ENCODE data around the gene HAS3. TPM values are rescaled to one million over a fixed set of nuclear protein-coding genes. Genes with fewer than 3 reads are reported as not detected.
"Not testable (repeated sequence)": the region's sequence is repeated elsewhere in the genome, so short reads cannot be mapped to it uniquely, and the experiment has no call there.

Gene HAS3
- total and polyA plus RNA-seq, 8 donors, result 0.69 to 3.9 (median 1.0) TPM

GRCh38 chr16:69131839-69132423 lies 26.5 kb downstream of the HAS3 start:
- intact Hi-C loops (cut with DNase I), result no loop called here
- WGBS, 2 donors, result 1% methylated on average over 36 to 53 of the region's 53 CpGs
- Histone ChIP-seq H3K4me1 (peaks cover 7 to 22% (median 15%) of the 10 kb centered on the region in 3 donors), H3K27me3 (no peaks in the 10 kb centered on the region), H3K4me3 (peak overlapping the region; percentile 55 to 84 (median 74)), H3K36me3 (no peaks in the 10 kb centered on the region), H3K27ac (peak overlapping the region; percentile 31 to 84 (median 76)), H3K9me3 (no peaks in the 10 kb centered on the region)
- no peak for TF ChIP-seq CTCF (IDR thresholded peaks at IDR 0.05)
- ATAC-seq, result peak; percentile 62 to 83 (median 76)
- no peak for FAIRE-seq
- peak; percentile 70 to 86 (median 84) for DNase-seq

- no peak for TF ChIP-seq CTCF (IDR thresholded peaks at IDR 0.05)
- H3K27me3 ChIP-seq, result no peaks in the 10 kb centered on the region
- DNase-seq (peak; percentile 81 to 94 (median 86)), FAIRE-seq (no peak), ATAC-seq (peak; percentile 92 to 97 (median 94))
- no peaks in the 10 kb centered on the region for H3K9me3 ChIP-seq
- H3K27ac ChIP-seq, result peak within 1 kb of the TSS; percentile 31 to 84 (median 76)
- peaks cover 7 to 22% (median 15%) of the 10 kb centered on the region in 3 donors for H3K4me1 ChIP-seq
- intact Hi-C loops (cut with DNase I), result no loop called here
- no peaks in the 10 kb centered on the region for H3K36me3 ChIP-seq
- peak within 1 kb of the TSS; percentile 55 to 84 (median 74) for H3K4me3 ChIP-seq
- WGBS, 2 donors, result 0 to 1% methylated on average over 61 to 78 of the region's 78 CpGs
Observed at GRCh38 chr16:69132424-69133252, 27.2 kb downstream of the HAS3 start, which contains the start of the genes CHTF8 and UTP4. CHTF8 (minus strand) TSS chr16:69132588; CDS start chr16:69121458, 11,130 bp downstream. UTP4 (plus strand) TSS chr16:69132649; CDS start chr16:69133460, 811 bp downstream.

GRCh38 chr16:69133373-69133954 lies 28.0 kb downstream of the HAS3 start:
- Histone ChIP-seq H3K9me3 (no peaks in the 10 kb centered on the region), H3K27ac (no peak overlapping the region), H3K27me3 (no peaks in the 10 kb centered on the region), H3K4me1 (peaks cover 7 to 22% (median 15%) of the 10 kb centered on the region in 3 donors), H3K36me3 (peaks cover 0 to 3% (median under 1%) of the 10 kb centered on the region in 3 donors), H3K4me3 (peak overlapping the region; percentile 55 to 84 (median 74))
- DNase-seq (no peak), FAIRE-seq (no peak), ATAC-seq (no peak)
- intact Hi-C loops (cut with DNase I), result no loop called here
- WGBS, 2 donors, result 14 to 15% methylated on average over 5 of the region's 5 CpGs
- TF ChIP-seq CTCF (IDR thresholded peaks at IDR 0.05), result no peak

- intact Hi-C loops (cut with DNase I), result no loop called here
- Histone ChIP-seq H3K4me3 (no peak overlapping the region), H3K9me3 (no peaks in the 10 kb centered on the region), H3K27me3 (no peaks in the 10 kb centered on the region), H3K27ac (no peak overlapping the region), H3K4me1 (peaks cover 3 to 9% (median 4%) of the 10 kb centered on the region in 3 donors), H3K36me3 (peaks cover 0 to 20% (median 3%) of the 10 kb centered on the region in 3 donors)
- no peak for DNase-seq
- no peak for TF ChIP-seq CTCF (IDR thresholded peaks at IDR 0.05)
- WGBS, 2 donors, result 78 to 80% methylated on average over 2 of the region's 2 CpGs
- no peak for ATAC-seq
- FAIRE-seq, result no peak
Observed at GRCh38 chr16:69138608-69139007, 33.2 kb downstream of the HAS3 start.

GRCh38 chr16:69139464-69139863 lies 34.0 kb downstream of the HAS3 start:
- FAIRE-seq; H3K4me3 ChIP-seq; intact Hi-C loops (cut with DNase I); H3K27ac ChIP-seq; H3K27me3 ChIP-seq; DNase-seq; H3K9me3 ChIP-seq; H3K4me1 ChIP-seq; ATAC-seq: not testable (repeated sequence)
- peaks cover 0 to 20% (median 3%) of the 10 kb centered on the region in 3 donors for H3K36me3 ChIP-seq
- WGBS, 2 donors, result 96% methylated on average over 7 of the region's 7 CpGs
